22Rv1 (cell line): Measurements from ENCODE around the gene UBE3C.

ENCODE experiments used
- ZFX ChIP-seq: fragments of 450-650 bp; IDR thresholded peaks from 2 replicates; pipeline ENCODE4 v1.6.1; 2017; ENCODE audit warnings: antibody characterized with exemption, borderline replicate concordance
- TF ChIP-seq, protein P1 (sequence below): fragments of 450-650 bp; IDR thresholded peaks from 2 replicates; pipeline ENCODE4 v1.5.1; 2017; ENCODE audit warnings: mild to moderate bottlenecking

DNA sequence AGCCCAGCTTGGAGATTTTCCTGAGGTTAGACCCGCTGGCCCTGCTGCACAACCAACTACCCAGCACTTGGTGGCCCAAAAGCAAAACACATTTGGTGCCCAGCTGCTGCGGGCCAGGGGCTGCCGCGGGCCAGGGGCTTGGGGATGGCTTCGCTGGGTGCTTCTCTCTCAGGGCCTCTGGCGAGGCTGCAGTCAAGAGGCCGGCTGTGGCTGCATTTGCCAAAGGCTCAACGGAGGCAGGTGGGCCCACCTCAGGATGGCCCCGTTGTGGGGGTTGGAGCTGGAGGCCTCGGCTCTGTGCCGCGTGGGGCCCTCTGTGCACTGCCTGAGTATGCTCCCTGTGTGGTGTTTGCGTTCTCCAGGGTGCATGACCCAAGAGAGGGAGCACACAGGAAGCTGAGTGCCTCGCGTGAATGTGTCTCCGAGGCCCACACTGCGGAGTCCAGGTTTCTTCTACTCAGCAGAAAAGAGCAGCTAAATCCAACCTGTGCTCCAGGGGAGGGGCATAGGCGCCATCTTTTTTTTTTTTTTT is 17.5 kb upstream of the UBE3C start:
- TF ChIP-seq, protein P1, sequence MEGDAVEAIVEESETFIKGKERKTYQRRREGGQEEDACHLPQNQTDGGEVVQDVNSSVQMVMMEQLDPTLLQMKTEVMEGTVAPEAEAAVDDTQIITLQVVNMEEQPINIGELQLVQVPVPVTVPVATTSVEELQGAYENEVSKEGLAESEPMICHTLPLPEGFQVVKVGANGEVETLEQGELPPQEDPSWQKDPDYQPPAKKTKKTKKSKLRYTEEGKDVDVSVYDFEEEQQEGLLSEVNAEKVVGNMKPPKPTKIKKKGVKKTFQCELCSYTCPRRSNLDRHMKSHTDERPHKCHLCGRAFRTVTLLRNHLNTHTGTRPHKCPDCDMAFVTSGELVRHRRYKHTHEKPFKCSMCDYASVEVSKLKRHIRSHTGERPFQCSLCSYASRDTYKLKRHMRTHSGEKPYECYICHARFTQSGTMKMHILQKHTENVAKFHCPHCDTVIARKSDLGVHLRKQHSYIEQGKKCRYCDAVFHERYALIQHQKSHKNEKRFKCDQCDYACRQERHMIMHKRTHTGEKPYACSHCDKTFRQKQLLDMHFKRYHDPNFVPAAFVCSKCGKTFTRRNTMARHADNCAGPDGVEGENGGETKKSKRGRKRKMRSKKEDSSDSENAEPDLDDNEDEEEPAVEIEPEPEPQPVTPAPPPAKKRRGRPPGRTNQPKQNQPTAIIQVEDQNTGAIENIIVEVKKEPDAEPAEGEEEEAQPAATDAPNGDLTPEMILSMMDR, result no peak
- TF ChIP-seq ZFX, result no peak
